ENCODE measurements around the gene FAU. TPM values are rescaled to one million over a fixed set of nuclear protein-coding genes. Genes with fewer than 3 reads are reported as not detected.

The FAU gene
- total and polyA plus RNA-seq, 10 donors, result 528 to 2,170 (median 870) TPM

GRCh38 chr11:65128182-65129145, 6.5 kb upstream of the FAU start:
- H3K9me3 ChIP-seq, result no peaks in the 10 kb centered on the region
- peak overlapping the region in 1 of 8 donors; percentile 38 for H3K27ac ChIP-seq
- peaks cover 30 to 85% (median 46%) of the 10 kb centered on the region in 6 donors for H3K4me1 ChIP-seq
- no peak overlapping the region for H3K4me3 ChIP-seq
- H3K36me3 ChIP-seq, result peaks cover 14 to 92% (median 86%) of the 10 kb centered on the region in 6 donors
- WGBS, 5 donors, result 84 to 92% (median 87%) methylated on average over 13 to 15 of the region's 15 CpGs
- intact Hi-C loops (cut with DNase I; ENCODE audit: low total_unique reads), result no loop called here
- DNase-seq, result peak; percentile 67
- no peaks in the 10 kb centered on the region for H3K27me3 ChIP-seq (replicated peaks in 1 of 7)
- no peak for TF ChIP-seq CTCF (IDR thresholded peaks at IDR 0.05 in 8 of 11, conservative IDR thresholded peaks at IDR 0.05 in 3 of 11)
- TF ChIP-seq POLR2AphosphoS5 (IDR thresholded peaks at IDR 0.05), result peak; percentile 24 to 59 (median 30)

- TF ChIP-seq CTCF (IDR thresholded peaks at IDR 0.05 in 8 of 11, conservative IDR thresholded peaks at IDR 0.05 in 3 of 11), result no peak
- TF ChIP-seq POLR2A (IDR thresholded peaks at IDR 0.05), result no peak
- TF ChIP-seq POLR2AphosphoS5 (IDR thresholded peaks at IDR 0.05), result peak; percentile 51 to 62 (median 53)
- peaks cover 27 to 85% (median 46%) of the 10 kb centered on the region in 6 donors for H3K4me1 ChIP-seq
- no peak for DNase-seq
- no peaks in the 10 kb centered on the region for H3K9me3 ChIP-seq
- H3K36me3 ChIP-seq, result peaks cover 14 to 88% (median 84%) of the 10 kb centered on the region in 6 donors
- H3K4me3 ChIP-seq, result no peak overlapping the region
- intact Hi-C loops (cut with DNase I; ENCODE audit: low total_unique reads), result no loop called here
- WGBS, 5 donors, result 83 to 94% (median 87%) methylated on average over 12 of the region's 12 CpGs
- H3K27me3 ChIP-seq (replicated peaks in 1 of 7), result no peaks in the 10 kb centered on the region
- H3K27ac ChIP-seq, result peak overlapping the region in 1 of 8 donors; percentile 38
Observed at GRCh38 chr11:65127473-65128181, 5.7 kb upstream of the FAU start.

- no peak overlapping the region for H3K27ac ChIP-seq
- DNase-seq, result no peak
- H3K27me3 ChIP-seq (replicated peaks in 1 of 7), result no peaks in the 10 kb centered on the region
- intact Hi-C loops (cut with DNase I; ENCODE audit: low total_unique reads), result no loop called here
- no peak overlapping the region for H3K4me3 ChIP-seq
- peak in 2 of 3 donors; percentile 32 to 52 for TF ChIP-seq POLR2AphosphoS5 (IDR thresholded peaks at IDR 0.05)
- TF ChIP-seq CTCF (IDR thresholded peaks at IDR 0.05 in 8 of 11, conservative IDR thresholded peaks at IDR 0.05 in 3 of 11), result no peak
- no peak for TF ChIP-seq POLR2A (IDR thresholded peaks at IDR 0.05)
- WGBS, 5 donors, result 76 to 92% (median 82%) methylated on average over 2 to 6 of the region's 6 CpGs
- peaks cover 22 to 80% (median 41%) of the 10 kb centered on the region in 6 donors for H3K4me1 ChIP-seq
- no peaks in the 10 kb centered on the region for H3K9me3 ChIP-seq
- peaks cover 14 to 79% (median 75%) of the 10 kb centered on the region in 6 donors for H3K36me3 ChIP-seq
Observed at GRCh38 chr11:65126624-65127274, 4.8 kb upstream of the FAU start.

Data from spleen (tissue), 11 donors.